NCI-H146 treated with DMSO at 0.1 percent for 48 hours (cell line): ENCODE data around the gene PRM1.

Experiments
- DNase-seq: peaks from one replicate; lab custom pipeline; 2025; ENCODE audit not compliant: unreplicated experiment; lab: John Stamatoyannopoulos, UW

The PRM1 gene

DNA sequence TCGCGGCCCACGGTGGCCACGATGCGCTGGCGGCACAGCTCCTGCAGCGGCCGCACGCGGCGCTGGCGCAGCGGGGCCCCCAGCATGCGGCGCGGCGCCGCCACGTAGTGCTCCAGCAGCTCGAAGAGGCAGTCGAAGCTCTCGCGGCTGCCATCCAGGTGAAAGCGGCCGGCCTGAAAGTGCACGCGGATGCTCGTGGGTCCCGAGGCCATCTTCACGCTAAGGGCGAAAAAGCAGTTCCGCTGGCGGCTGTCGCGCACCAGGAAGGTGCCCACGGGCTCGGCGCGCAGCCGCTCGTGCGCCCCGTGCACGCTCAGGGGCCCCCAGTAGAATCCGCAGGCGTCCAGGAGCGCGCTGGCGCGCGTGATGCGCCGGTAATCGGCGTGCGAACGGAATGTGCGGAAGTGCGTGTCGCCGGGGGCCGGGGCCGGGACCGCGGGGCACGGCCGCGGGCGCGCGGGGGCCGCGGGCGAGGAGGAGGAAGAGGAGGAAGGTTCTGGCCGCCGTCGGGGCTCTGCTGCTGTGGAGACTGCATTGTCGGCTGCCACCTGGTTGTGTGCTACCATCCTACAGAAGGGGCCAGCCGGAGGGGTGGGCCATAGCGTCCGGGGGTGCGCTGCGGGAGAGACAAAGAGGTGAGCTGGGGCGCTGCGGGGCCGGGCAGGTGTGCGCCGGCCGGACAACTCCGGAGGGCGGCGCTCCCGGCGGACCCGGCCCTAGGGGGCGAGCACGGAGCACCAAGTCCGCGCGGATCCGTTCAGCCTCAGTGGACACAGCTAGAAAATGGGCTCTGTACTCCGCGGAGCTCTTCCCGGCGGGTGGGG is 26.0 kb downstream of the PRM1 start:
- no peak for DNase-seq

DNA sequence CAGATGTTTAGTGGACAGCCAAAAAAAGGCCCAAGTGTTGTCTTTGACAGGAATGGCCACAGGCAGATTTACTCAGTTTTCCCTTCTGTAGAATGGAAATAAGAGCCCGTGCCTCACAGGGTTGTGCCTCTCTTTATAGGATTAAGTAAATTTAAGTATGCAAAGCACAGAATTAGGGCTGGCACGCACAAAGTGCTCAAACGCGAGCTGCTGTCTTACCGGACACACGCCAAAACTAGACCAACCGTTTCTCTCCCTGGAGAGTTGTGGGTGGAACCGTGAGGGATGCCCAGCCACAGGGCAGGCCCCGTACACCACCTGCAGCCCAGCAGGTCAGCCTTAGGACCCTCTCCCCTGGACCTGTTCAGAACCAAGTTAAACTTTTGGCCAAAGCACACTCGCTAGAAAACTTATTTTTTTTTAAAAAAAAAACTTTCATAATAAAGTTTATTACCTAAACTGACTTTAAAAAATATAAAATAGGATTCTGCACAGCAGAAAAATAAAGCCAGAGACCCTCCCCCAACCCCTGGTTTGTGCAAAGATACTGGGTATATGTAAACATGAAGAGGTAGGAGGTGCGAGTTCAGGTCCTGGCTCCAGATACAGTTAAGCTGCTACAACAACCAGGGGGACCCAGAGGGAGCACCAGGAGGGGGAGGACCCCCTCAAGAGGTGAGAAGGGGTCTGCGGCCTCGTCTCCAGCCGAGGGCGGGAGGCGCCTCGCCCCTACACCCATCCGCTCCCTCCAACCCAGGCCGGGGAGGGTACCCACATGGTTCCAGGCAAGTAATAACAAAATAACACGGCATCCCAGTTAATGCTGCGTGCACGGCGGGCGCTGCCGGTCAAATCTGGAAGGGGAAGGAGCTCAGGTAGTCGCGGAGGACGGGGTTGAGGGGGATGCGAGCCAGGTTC is 26.9 kb downstream of the PRM1 start:
- DNase-seq = no peak

DNA sequence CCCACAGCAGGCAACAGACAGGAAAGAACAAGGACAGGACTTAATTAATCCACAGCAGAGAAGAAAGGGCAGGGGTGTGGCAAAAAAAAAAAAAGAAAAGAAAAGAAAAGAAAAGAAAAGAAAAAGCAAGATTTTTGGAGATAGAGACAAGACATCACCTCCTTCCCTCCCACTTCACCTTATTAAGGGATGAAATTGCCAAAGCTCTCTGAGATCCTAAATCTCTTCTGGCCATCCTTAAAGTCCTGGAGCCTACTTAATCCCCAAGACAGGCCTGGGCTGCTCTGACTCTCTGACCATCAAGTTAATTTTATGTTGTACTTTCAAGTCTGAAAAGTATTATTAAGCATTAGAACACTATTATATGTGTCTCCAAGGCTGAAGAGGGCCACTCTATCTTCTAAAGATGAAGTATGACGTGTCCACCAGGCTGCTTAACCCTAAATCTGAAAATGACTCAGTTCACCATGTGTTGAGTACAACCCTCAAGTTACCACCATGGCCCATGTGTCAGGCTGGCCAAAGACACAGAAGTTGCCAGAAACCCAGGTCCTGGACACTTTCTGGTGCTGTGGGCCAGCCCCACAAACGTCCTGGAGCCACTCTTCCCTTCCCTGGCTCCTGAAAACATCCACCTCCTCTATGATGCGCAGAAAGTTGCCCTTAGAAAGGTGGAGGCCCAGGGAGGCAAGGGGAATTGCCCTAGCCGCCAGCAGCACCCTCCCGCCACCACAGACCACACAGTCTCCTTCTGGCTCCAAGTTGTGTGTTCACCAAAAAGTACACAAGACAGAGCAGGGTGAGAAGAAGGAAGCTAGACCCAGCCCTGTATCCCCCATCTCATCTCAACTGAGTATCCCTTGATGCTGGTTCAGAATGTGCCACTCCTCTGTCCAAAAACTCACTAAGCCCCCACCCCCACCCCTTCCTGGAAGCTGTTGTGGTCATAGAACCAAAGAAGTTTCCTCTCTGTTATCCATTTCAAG is 27.8 kb downstream of the PRM1 start:
- no peak for DNase-seq

DNA sequence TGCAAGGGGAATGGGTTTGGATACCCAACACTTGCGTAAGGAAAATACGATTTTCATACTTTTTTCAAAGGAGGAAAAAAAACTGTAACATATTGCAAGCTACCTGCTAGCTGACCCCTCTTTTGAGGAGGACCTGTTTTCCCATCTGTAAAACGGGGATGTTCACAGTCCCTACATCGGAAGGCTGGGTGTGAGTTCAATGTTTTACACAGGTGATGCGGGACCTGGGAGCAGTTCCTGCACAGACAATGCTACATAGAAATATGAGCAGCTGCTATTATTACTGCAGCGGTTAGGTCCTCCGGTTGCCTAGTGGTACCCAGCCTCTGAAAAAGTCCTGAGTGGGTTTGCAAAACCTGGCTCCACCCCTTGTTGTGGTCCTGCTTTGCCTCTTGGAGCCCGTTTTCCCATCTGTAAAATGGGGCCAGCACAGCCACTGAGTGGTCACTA is 28.6 kb downstream of the PRM1 start:
- no peak for DNase-seq

DNA sequence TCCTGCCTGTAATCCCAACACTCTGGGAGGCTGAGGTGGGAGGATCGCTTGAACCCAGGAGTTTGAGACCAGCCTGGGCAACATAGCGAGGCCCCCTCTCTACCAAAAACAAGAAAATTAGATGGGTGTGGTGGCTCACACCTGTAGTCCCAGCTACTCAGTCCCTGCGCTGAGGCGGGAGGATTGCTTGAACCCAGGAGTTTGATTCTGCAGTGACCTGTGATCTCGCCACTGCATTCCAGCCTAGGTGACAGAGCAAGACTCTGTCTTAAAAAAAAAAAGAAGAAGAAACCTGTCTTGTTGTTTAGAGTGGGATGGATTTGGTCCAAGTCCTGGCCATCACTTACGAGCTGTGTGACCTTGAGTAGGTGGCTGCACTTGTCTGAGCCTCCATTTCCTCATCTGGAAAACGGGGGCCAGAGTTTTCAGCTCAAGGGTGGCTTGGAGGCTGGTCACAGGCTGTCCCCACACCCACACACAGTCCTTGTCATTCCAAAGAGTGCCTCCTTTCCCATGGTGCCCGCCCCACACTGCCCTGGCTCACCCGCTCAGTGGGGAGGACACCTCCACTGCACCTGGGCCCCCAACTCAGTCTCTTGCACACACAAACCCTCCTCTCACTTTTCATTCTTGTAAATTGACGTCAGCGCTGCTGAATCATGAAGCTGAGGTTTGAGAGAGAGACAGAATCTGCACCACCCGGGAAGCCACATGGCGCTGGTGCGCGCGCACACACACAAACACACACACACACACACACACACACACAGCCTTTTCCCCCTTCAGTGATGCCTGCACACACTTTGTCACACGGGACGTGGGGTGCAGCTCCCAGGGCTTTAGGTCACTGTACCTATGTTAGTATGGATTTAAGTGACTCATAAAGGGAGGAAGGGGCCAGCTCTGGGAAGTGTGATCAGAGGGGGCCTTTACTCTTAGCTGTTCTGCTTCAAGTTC is 29.3 kb downstream of the PRM1 start:
- DNase-seq = no peak

DNA sequence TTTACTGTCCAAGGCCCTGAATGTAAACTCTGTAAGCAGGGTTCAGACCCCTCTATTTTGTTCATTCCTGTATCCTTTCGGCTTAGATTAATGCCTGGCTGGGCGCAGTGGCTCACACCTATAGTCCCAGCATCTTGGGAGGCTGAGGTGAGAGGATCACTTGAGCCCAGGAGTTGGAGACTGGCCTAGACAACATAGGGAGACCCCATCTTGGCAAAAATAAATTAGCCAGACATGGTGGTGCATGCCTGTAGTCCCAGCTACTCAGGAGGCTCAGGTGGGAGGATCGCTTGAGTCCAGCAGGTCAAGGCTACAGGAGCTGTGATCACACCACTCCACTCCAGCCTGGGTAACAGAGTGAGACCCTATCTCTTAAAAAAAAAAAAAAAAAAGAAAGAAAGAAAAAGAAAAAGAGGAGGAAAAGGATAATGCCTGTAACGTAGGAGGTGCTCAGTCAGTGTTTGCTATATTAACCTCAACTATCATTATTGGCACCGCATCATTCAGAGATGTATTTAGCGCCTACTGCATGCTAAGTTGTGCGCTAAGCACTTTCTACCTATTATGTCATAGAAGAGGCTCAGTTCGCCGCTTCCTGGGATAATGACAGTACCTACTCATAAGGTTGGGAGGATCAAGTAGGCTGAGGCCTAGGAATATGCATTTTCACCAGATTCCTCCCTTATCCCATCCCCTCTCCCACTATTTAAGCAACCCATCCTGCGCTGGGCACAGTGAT is 30.2 kb downstream of the PRM1 start:
- no peak for DNase-seq

DNA sequence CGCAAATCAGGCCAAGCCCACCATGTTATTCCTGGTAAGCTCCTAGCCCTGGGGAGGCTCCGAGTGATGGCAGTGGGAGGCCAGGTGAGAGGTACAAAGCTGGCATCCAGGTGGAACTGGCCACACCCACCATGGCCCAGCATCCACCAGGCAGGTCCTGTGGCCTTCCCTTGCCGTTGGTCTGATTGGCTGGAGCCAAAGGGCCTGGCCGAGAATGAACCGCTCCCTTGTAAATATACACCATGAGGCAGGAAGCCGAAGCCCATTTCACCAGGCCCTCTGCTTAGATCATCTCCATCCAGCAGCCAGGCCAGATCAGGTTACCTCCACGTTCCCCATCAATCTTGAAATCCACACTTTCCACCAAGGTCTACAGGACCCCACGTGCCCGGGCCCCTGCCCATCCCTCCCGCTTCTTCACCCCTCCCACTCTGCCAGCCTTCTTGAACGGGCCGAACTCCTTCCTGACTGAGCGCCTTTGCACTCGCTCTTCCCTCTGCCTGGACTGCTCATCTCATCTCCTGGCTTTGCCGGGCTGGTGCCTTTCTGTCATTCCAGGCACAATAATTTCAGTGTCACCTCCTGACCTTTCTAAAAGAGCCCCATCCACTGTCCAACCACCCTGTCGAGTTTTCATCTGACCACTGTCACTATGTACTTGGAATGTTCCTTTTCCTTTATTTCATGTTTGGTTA is 30.9 kb downstream of the PRM1 start:
- DNase-seq = no peak

DNA sequence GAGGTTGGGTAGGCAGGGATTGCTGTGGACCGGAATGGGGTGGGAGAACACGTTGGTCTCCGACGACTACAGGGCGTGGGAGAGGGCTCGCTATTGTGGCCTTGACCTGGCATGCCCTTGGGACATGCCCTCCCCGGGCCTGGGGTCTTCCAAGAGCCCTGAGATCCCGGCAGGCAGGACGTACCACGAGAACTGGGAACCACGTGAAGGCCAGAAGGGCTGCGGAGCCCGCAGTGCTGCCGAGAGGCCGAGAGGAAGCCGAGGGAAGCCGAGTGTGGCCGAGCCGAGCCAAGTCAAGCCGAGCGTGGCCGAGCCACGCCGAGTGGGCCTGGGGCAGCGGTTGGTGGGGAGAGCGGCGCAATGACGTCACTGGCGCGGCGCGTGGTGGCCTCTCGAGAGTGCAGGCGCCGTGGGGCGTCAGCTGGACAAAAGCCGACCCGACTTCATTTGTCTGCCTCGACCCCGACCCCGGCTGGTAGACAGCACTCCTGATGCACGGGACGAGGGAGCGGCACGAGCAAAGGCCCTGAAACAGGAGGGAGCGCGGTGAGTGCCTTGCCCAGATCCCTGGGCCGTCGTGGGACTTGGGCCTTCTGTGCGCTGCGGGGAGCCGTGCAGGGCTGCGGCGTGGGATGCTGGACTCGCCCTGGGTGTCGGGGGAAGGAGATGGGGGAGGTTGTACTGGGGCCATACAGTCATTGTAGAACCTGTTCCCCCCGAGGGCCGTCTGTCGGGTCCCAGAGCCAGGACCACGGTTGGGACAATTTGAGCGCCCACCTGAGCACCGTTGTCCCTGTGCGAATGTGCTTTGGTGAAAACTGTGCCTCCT is 31.7 kb downstream of the PRM1 start:
- no peak for DNase-seq

DNA sequence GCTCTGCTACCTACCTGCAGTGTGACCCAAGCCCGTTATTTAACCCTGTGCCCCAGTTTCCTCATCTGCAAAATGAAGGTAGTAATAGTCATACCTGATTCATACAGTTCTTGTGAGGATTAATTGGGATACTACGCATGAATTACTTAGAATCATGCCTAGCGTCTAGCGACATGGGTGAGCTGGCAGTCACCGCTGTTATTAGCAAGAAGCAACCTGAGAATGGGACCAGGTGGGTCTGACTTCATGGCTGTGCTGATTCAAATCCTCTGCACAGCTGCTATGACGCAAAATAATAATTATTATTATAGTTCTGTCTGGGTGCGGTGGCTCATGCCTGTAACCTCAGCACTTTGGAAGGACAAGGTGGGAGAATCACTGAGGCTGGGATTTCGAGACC is 33.0 kb downstream of the PRM1 start:
- DNase-seq = no peak

DNA sequence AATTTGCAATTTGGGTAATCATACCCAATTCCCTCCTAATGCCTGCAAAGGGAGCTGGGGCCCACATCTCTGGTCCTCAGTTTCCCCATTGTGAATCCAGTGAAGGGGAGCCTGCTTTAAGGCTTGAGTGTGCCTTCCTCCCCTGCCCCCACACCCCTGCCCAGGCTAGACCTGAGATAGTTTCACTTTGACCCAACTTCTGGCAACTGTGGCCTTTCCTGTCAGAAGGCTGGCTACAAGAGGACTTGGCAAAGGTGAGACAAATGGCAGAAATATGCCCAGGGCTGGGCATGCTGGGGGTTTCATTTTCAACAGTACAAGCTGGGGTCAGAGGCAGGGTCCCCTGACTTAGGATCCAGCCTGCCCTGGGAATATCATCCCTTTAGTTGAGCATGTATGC is 35.1 kb downstream of the PRM1 start:
- no peak for DNase-seq

DNA sequence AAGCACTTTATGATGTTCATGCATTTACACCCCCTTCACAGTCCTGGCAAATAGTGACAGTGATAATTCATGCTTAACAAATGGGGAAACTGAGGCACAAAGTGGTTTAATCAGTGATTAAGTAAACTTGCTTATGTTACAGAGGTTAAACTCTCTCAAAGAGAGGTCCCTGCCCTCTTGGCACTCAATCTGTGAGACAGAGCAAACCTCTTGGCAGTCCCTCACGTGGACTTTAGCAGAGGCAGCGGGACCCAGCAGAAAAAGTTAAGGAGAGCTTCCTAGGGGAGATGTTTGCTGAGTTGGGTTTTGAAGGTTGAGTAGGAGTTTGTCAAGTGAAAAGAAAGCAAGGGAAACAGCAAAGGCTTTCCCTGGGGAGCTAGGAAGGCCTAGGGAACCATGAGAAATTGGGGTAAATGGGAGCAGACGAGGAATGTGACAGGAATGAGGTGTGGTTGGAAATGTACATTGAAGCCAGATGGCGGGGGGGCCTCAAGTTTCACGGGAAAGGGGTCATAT is 35.9 kb downstream of the PRM1 start:
- DNase-seq = no peak

DNA sequence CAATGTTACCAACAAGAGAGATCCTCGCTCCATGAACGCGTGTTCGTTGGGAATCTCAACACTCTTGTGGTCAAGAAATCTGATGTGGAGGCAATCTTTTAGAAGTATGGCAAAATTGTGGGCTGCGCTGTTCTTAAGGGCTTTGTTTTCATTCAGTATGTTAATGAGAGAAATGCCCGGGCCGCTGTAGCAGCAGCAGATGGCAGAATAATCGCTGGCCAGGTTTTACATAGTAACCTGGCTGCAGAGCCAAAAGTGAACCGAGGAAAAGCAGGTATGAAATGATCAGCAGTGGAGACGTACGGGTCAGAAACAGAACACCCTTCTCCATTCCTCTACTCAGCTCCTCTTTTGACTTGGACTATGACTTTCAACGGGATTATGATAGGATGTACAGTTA is 38.5 kb downstream of the PRM1 start:
- DNase-seq = no peak

DNA sequence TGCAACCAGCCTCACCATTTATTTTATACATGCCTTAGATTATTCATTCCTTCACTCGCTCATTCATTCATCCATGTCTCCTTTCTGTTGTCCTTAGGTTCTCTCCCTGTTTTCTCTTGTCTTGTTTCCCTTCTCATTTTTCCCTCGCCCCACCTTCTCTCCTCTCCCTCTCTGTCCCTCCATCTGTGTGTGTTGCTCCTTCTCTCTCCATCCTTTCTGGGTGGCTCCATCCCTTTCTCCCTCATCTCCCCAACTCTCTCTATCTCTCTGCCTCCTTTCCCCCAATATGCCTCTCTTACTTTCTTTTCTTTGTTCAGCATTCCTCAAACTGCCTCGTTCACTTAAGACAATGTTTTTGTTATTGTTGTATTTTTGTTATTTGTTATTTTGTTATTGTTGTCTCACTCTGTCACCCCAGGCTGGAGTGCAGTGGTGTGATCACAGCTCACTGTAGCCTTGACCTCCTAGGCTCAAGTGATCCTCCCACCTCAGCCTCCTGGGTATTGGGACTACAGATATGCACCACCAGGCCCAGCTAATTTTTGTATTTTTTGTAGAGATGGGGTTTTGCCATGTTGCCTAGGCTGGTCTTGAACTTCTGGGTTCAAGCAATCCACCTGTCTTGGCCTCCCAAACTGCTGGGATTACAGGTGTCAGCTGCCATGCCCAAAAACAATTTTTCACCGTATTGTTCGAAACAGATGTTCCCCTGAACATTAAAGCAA is 39.5 kb downstream of the PRM1 start:
- DNase-seq = no peak

DNA sequence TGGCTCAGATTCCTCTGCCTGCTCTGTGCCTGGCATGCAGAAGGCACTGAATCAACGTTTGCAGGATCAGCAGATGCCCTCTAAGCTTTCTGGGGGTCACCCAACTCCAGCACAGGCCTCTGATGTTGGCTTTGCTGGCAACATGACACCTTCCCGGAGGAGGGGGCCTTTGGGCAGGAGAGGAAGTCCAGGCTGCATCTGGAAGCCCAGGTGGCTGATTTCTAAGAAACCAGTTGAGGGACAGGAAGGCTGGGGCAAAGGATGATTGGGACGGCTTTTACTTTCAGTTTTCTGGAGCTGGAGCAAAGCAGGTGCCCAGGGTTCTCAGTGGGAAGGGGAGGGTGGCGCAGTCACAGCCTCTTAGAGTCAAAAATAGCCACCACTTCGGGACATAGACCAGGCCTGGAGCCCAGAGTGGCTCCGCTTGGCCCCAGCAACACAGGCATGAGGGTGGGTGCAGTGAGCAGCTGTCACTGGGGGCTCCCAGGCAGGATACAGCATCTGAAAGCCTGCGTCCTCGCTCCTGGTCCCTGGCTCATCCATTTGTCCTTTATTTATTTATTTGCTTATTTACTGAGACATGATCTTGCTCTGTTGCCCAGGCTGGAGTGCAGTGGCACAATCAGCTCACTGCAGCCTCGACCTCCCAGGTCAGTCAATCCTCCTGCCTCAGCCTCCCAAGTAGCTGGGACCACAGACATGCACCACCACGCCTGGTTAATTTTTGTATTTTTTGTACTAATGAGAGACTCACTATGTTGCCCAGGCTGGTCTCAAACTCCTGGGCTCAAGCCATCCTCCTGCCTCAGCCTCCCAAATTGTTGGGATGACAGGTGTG is 40.3 kb downstream of the PRM1 start:
- DNase-seq = no peak

DNA sequence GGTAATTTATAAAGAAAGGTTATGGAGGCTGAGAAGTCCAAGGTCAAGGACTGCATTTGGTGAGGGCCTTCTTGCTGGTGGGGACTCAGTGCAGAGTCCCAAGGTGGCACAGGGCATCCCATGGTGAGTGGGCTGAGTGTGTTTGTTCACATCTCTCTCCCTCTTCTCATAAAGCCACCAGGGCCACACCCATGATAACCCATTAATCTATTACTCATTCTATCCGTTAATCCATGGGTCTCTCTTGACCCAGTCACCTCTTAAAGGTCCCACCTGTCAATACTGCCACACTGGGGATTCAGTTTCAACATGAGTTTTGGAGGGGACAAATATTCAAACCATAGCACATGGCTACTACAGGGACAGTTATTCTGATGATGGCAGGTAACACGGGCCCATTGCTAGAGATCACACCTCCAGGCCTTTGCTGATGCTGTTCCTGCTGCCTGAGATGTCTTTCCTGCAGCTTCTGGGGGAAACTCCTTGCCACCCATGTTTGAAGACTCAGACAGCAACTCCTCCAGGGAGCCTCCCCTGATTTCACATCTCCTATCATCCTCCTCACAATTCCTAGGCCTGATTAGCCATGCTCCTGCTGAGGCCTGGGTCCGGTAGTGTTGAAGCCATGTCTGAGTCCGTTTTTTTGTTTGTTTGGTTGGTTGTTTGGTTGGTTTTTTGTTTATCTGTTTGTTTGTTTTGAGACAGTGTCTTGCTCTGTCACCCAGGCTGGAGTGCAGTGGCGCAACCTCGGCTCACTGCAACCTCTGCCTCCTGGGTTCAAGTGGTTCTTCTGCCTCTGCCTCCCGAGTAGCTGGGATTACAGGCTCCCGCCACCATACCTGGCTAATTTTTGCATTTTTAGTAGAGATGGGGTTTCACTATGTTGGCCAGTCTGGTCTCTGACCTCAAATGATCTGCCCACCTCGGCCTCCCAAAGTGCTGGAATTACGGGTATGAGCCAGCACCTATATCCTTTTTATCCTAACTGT is 41.2 kb downstream of the PRM1 start:
- DNase-seq = no peak
